HepG2 (cell line): ENCODE measurements around the gene KIF21B. TPM values are rescaled to one million over a fixed set of nuclear protein-coding genes. Genes with fewer than 3 reads are reported as not detected.

ENCODE experiments used
- AGO1 ChIP-seq: fragments of 200-400 bp; formaldehyde crosslinking; IDR thresholded peaks from 2 replicates; pipeline ENCODE4 v1.6.1; 2017; ENCODE audit warnings: mild to moderate bottlenecking, low read depth, low read length, moderate library complexity; ENCODE audit not compliant: poor library complexity, severe bottlenecking
- BRF2 ChIP-seq: sonication (generic); formaldehyde crosslinking; IDR thresholded peaks from 2 replicates; pipeline ENCODE4 v1.8.1; 2022; ENCODE audit warnings: mild to moderate bottlenecking, missing genetic modification reagents
- CTCF ChIP-seq: sonication (generic); formaldehyde crosslinking; IDR thresholded peaks from 2 replicates; pipeline ENCODE4 v1.5.0; 2020; ENCODE audit warnings: mild to moderate bottlenecking, missing genetic modification reagents, moderate library complexity
- KAT7 ChIP-seq: IDR thresholded peaks from 2 replicates; pipeline ENCODE4 v1.6.1; 2018; ENCODE audit warnings: borderline replicate concordance, missing compliant biosample characterization
- LCORL ChIP-seq, 2 experiments: fragments of 450-650 bp in 1 of 2; sonication (generic) in 1 of 2; formaldehyde crosslinking in 1 of 2; IDR thresholded peaks; 2 replicates each; pipeline versions ENCODE4 v1.5.0 to v1.6.1; 2017 to 2020; ENCODE audit warnings: antibody characterized with exemption in 1 of 2, missing genetic modification reagents in 1 of 2
- MBD4 ChIP-seq: IDR thresholded peaks from 2 replicates; pipeline ENCODE4 v1.6.1; 2012; ENCODE audit warnings: low read length, inconsistent platforms, borderline replicate concordance
- NKX3-1 ChIP-seq: sonication (generic); formaldehyde crosslinking; IDR thresholded peaks from 2 replicates; pipeline ENCODE4 v1.5.0; 2020; ENCODE audit warnings: missing genetic modification reagents
- PREB ChIP-seq: sonication (generic); formaldehyde crosslinking; IDR thresholded peaks from 2 replicates; pipeline ENCODE4 v1.4.0; 2020; ENCODE audit warnings: missing genetic modification reagents
- RAD21 ChIP-seq: fragments of 450-650 bp; formaldehyde crosslinking; IDR thresholded peaks from 2 replicates; pipeline ENCODE4 v1.5.0; 2020; ENCODE audit warnings: mild to moderate bottlenecking
- SSRP1 ChIP-seq: IDR thresholded peaks from 2 replicates; pipeline ENCODE4 v1.6.1; 2016; ENCODE audit warnings: control low read depth
- STAG1 ChIP-seq: sonication (generic); formaldehyde crosslinking; IDR thresholded peaks from 2 replicates; pipeline ENCODE4 v1.4.0; 2020; ENCODE audit warnings: missing genetic modification reagents
- ZBTB21 ChIP-seq: sonication (generic); formaldehyde crosslinking; IDR thresholded peaks from 2 replicates; pipeline ENCODE4 v1.4.0; 2020; ENCODE audit warnings: missing genetic modification reagents
- ZC3H4 ChIP-seq: sonication (generic); formaldehyde crosslinking; IDR thresholded peaks from 2 replicates; pipeline ENCODE4 v1.4.0; 2020; ENCODE audit warnings: missing genetic modification reagents, borderline replicate concordance
- ZHX1 ChIP-seq: sonication (generic); formaldehyde crosslinking; IDR thresholded peaks from 2 replicates; pipeline ENCODE4 v1.8.1; 2022; ENCODE audit warnings: low read depth, mild to moderate bottlenecking, missing genetic modification reagents
- ZNF121 ChIP-seq: sonication (generic); formaldehyde crosslinking; IDR thresholded peaks from 2 replicates; pipeline ENCODE4 v1.5.0; 2020; ENCODE audit warnings: mild to moderate bottlenecking, missing genetic modification reagents
- ZNF136 ChIP-seq: sonication (generic); formaldehyde crosslinking; IDR thresholded peaks from 2 replicates; pipeline ENCODE4 v1.8.1; 2022; ENCODE audit warnings: low read depth, mild to moderate bottlenecking, moderate library complexity, missing genetic modification reagents
- polyA plus RNA-seq, 8 experiments: library from polyadenylated mRNA; depleted of rRNA in 3 of 8; stranded (reverse) in 7 of 8; unstranded in 1 of 8; fragments of >200 nt; fragmentation: Illumina TruSeq in 4 of 8; extraction: Trizol in 4 of 8; gene quantifications; 2 replicates each; pipeline versions ENCODE4 v1.2.1 to v1.2.3, GENCODE V29; 2011 to 2016; ENCODE audit warnings: low read depth in 4 of 8, missing spikeins in 1 of 8, mixed read lengths in 1 of 8; ENCODE audit not compliant: insufficient read depth in 1 of 8
- total RNA-seq, 5 experiments: library from RNA; depleted of rRNA; stranded (reverse); fragments of >200 nt; fragmentation: Illumina TruSeq; extraction: Trizol; gene quantifications; 2 replicates each; pipeline ENCODE4 v1.2.3, GENCODE V29; 2016; ENCODE audit warnings: low read depth in 1 of 5
- TF ChIP-seq, protein P1 (sequence below): sonication (generic); formaldehyde crosslinking; IDR thresholded peaks from 2 replicates; pipeline ENCODE4 v1.5.0; 2020; ENCODE audit warnings: mild to moderate bottlenecking, missing genetic modification reagents

KIF21B gene
- total and polyA plus RNA-seq, 2 of the 13 experiments (the other 11 are each of a cell fraction or from before 2014, with no cell fraction given), result 0.17 to 0.20 TPM

DNA sequence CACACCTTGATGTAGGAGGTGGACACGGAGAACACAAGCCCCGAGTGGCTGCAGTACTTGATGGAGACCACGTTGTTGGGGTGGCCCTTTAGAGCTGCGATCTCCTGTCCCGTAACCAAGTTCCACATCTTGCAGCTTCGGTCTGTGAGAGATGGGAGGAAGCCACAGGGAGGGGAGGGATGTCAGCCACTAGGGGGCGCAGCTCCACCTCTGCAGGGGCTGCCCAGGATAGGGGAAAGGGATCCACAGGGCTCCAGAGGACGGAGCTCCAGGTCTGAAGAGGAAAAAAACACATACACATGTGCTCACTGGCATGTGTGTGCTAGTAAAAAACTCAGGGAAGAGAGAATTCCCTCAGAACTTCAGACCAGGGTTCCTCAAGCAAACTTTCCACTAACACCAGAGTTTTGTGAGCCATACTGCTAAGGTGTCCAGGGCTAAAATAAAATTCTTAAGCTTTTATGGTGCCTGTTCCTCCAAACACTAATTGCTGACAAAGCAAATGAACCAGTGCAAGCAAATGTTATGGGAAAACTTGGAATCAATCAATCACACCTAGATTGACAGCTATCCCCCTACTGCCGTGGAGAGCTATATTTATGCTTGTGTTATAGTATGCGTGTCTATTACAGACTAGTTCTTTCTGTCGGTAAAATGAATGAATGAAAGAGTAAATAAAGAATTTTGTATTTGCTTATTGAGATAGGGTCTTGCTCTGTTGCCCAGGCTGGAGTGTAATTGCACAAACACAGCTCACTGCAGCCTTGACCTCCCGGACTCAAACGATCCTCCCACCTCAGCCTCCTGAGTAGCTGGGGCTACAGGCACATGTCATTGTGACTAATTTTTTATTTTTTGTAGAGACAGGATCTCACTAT is 43.7 kb downstream of the KIF21B start (continued):
- TF ChIP-seq, protein P1, sequence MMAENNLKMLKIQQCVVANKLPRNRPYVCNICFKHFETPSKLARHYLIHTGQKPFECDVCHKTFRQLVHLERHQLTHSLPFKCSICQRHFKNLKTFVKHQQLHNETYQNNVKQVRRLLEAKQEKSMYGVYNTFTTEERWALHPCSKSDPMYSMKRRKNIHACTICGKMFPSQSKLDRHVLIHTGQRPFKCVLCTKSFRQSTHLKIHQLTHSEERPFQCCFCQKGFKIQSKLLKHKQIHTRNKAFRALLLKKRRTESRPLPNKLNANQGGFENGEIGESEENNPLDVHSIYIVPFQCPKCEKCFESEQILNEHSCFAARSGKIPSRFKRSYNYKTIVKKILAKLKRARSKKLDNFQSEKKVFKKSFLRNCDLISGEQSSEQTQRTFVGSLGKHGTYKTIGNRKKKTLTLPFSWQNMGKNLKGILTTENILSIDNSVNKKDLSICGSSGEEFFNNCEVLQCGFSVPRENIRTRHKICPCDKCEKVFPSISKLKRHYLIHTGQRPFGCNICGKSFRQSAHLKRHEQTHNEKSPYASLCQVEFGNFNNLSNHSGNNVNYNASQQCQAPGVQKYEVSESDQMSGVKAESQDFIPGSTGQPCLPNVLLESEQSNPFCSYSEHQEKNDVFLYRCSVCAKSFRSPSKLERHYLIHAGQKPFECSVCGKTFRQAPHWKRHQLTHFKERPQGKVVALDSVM (CRISPR knock-in tag), result peak; percentile 57; the same call in 1 of the 2 replicates
- TF ChIP-seq AGO1 (no peak), ZNF121 (CRISPR knock-in tag) (0 out of 2 replicates have a peak, but pooled peaks have one; percentile 44), KAT7 (CRISPR knock-in tag) (no peak), BRF2 (CRISPR knock-in tag) (no peak), RAD21 (CRISPR knock-in tag) (peak; percentile 56), LCORL (IDR thresholded peaks at IDR 0.05) (no peak), LCORL (CRISPR knock-in tag; IDR thresholded peaks at IDR 0.05) (no peak), SSRP1 (CRISPR knock-in tag) (no peak), MBD4 (no peak), NKX3-1 (no peak), ZNF136 (CRISPR knock-in tag) (no peak), STAG1 (peak; percentile 74), PREB (CRISPR knock-in tag) (no peak), CTCF (peak; percentile 78), ZBTB21 (no peak), ZC3H4 (CRISPR knock-in tag) (no peak), ZHX1 (CRISPR knock-in tag) (no peak)
